Esophagus muscularis mucosa (tissue), 4 donors: Measurements from ENCODE around the gene ZNF687. TPM values are rescaled to one million over a fixed set of nuclear protein-coding genes. Genes with fewer than 3 reads are reported as not detected.

Experiments used
- DNase-seq: peaks from one replicate; pipeline ENCODE4 v3.0.0-alpha.2; 2017; ENCODE audit errors: extremely low spot score
- H3K27ac ChIP-seq, 4 donors: fragments of 200-600 bp; sonication (generic); replicated peaks in 1 of 4; 1 replicate in 3 of 4; 2 replicates in 1 of 4; pipeline ENCODE4 v1.5.1; 2016 to 2019; ENCODE audit warnings: mild to moderate bottlenecking in 1 of 4
- H3K27me3 ChIP-seq, 4 donors: fragments of 200-600 bp; sonication (generic); one replicate each; pipeline versions ENCODE4 v1.5.1 to v1.6.0; 2016 to 2019
- H3K36me3 ChIP-seq, 4 donors: fragments of 200-600 bp; sonication (generic); one replicate each; pipeline ENCODE4 v1.5.1; 2016 to 2019
- H3K4me1 ChIP-seq, 4 donors: fragments of 200-600 bp; sonication (generic); one replicate each; pipeline ENCODE4 v1.5.1; 2016 to 2019
- H3K4me3 ChIP-seq, 4 donors: fragments of 200-600 bp; sonication (generic); 1 replicate in 2 of 4; 2 replicates in 2 of 4; pipeline ENCODE4 v1.5.1; 2016 to 2019; ENCODE audit warnings: mild to moderate bottlenecking in 4 of 4, moderate library complexity in 1 of 4
- H3K9me3 ChIP-seq, 4 donors: fragments of 200-600 bp; sonication (generic); 1 replicate in 3 of 4; 2 replicates in 1 of 4; pipeline ENCODE4 v1.5.1; 2016 to 2019
- EP300 ChIP-seq: sonication (generic); formaldehyde crosslinking; IDR thresholded peaks from one replicate; pipeline ENCODE4 v1.6.1; 2017; ENCODE audit warnings: antibody characterized with exemption
- POLR2A ChIP-seq: fragments of 450-650 bp; IDR thresholded peaks from one replicate; pipeline ENCODE4 v1.6.1; 2017; ENCODE audit warnings: antibody characterized with exemption, moderate library complexity, mild to moderate bottlenecking, low read depth
- POLR2AphosphoS5 ChIP-seq, 2 donors: sonication (generic); formaldehyde crosslinking; IDR thresholded peaks; one replicate each; pipeline ENCODE4 v1.6.1; 2017; ENCODE audit warnings: antibody characterized with exemption in 2 of 2
- WGBS: methylation state at CpG from one replicate; pipeline ENCODE4 v1.1.5; 2018; 5-methylcytosine and 5-hydroxymethylcytosine counted together
- intact Hi-C: fragments of 100-400 bp; cut with DNase I; formaldehyde crosslinking; loops from one replicate; pipeline ENCODE4 v1.15.1; 2023
- total RNA-seq, 4 donors: library from RNA; depleted of rRNA; stranded (reverse); fragments of >200 nt; gene quantifications; one replicate each; pipeline versions ENCODE4 v1.1.0 to v1.2.1, GENCODE V29; 2016
- TF ChIP-seq, protein P1 (sequence below), 3 experiments: fragments of 200-600 bp in 2 of 3; fragments of 450-650 bp in 1 of 3; sonication (generic) in 2 of 3; IDR thresholded peaks; one replicate each; pipeline ENCODE4 v1.5.1; 2017 to 2019; ENCODE audit warnings: antibody characterized with exemption in 3 of 3, mild to moderate bottlenecking in 2 of 3, moderate library complexity in 1 of 3

Gene ZNF687
- total RNA-seq, 4 donors from 2014 or later = 16.6 to 28.6 (median 23.1) TPM

DNA sequence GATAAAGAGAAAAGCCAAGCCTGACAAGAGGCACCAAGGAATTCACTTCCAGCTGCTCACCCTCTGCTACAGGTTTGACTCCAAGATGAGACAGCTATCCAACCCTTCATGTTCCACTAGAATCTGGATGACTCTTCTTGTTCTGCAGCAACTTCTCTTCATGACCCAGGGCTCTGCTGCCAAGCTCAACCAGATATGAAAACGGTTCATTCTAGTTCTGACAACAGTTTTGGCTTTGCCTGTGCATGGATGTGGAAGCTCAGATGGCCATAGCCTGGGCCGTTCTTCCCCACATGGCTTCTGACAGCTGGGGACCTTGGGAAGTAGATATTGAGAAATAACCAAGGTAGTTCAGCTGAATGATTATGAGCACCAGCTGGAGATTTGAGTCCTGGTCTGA lies 31.4 kb downstream of the ZNF687 start:
- no peaks in the 10 kb centered on the region for H3K9me3 ChIP-seq
- intact Hi-C loops = no loop called here
- H3K4me1 ChIP-seq = peaks cover 65 to 74% (median 68%) of the 10 kb centered on the region in 4 donors
- peak overlapping the region; percentile 72 to 85 (median 82) for H3K27ac ChIP-seq
- H3K36me3 ChIP-seq = peaks cover 16 to 74% (median 55%) of the 10 kb centered on the region in 4 donors
- WGBS = 56% methylated on average over 2 of the region's 2 CpGs
- no peaks in the 10 kb centered on the region for H3K27me3 ChIP-seq
- H3K4me3 ChIP-seq = no peak overlapping the region
- no peak for DNase-seq
- no peak for TF ChIP-seq POLR2A
- TF ChIP-seq POLR2AphosphoS5 (IDR thresholded peaks at IDR 0.05) = peak in 1 of 2 donors; percentile 38

DNA sequence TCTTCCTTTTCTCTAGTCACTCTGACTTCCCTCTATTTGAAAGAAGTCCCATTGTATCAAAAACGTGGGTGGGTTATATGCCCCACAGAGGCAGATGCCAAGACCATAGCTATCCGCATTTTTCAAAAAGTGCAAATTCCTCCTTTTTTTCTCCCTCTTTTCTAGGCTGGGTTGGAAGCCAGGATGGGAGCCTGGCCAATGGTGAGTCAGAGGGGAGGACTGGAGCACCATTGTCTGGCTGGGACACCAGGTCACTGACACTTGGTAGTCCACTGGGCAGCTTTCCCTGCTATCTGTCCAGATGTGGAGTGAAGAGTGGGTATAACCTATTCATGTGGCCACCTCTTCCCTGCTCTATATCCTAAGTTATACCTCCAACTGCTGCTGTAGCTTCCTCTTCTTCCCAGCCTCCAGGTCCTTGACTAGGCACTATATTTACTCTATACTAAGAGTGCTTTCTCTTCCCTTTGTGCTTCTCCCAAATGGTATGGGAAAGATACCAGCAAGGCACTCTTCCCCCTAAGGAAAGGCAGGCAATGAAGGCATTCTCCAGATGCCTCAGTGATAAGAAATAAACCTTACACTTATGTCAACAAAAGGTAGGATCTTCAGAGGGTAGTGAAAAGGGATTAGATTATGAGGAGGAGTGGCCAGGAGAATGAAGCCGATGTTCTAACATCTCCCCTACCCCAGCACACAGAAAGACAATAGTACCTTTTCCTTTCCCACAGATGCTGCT lies 32.2 kb downstream of the ZNF687 start:
- 51% methylated on average over 3 of the region's 3 CpGs for WGBS
- peak; percentile 93 for DNase-seq
- Histone ChIP-seq H3K4me1 (peaks cover 62 to 72% (median 64%) of the 10 kb centered on the region in 4 donors), H3K27ac (peak overlapping the region; percentile 72 to 85 (median 82)), H3K9me3 (no peaks in the 10 kb centered on the region), H3K36me3 (peaks cover 16 to 74% (median 53%) of the 10 kb centered on the region in 4 donors), H3K4me3 (no peak overlapping the region), H3K27me3 (no peaks in the 10 kb centered on the region)
- intact Hi-C loops = no loop called here
- peak in 1 of 2 donors; percentile 52 for TF ChIP-seq POLR2AphosphoS5 (IDR thresholded peaks at IDR 0.05)
- no peak for TF ChIP-seq EP300

DNA sequence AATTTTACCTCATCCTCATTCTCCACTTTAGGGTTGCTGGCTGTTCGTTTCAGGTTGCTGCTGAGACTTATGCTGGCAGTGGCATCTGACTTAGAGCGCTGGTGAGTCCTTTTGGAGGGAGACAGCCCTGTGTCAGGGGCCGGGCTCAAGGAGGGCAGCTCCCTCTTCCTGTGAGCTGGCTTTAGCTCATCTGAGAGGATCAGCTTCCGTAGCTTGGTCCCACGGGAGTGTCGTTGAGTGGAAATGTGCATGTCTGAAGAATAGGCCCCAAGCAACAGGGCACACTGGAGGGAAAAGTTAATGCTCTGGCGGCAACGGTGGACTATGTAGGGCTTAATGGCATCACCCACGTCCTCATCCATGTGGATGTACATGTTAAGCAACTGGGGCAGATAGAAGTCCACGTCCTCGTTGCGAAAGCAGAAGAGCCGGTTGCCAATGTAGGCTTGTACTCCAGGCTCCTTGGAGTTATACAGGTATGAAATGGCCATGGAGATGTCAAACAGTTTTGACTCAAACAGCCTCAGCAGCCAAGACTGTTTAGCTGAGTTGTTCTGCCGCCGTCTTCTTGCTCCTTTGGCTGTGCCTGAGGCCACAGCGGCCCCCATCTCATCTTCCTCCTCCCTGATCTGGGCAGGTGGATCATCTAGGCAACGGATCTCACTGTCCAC lies 33.6 kb downstream of the ZNF687 start:
- WGBS = 88% methylated on average over 15 of the region's 17 CpGs
- no peak overlapping the region for H3K4me3 ChIP-seq
- TF ChIP-seq POLR2AphosphoS5 (IDR thresholded peaks at IDR 0.05) (no peak), EP300 (no peak), POLR2A (no peak)
- TF ChIP-seq, protein P1, sequence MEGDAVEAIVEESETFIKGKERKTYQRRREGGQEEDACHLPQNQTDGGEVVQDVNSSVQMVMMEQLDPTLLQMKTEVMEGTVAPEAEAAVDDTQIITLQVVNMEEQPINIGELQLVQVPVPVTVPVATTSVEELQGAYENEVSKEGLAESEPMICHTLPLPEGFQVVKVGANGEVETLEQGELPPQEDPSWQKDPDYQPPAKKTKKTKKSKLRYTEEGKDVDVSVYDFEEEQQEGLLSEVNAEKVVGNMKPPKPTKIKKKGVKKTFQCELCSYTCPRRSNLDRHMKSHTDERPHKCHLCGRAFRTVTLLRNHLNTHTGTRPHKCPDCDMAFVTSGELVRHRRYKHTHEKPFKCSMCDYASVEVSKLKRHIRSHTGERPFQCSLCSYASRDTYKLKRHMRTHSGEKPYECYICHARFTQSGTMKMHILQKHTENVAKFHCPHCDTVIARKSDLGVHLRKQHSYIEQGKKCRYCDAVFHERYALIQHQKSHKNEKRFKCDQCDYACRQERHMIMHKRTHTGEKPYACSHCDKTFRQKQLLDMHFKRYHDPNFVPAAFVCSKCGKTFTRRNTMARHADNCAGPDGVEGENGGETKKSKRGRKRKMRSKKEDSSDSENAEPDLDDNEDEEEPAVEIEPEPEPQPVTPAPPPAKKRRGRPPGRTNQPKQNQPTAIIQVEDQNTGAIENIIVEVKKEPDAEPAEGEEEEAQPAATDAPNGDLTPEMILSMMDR (IDR thresholded peaks at IDR 0.05) = no peak
- no peak overlapping the region for H3K27ac ChIP-seq
- peaks cover 16 to 80% (median 57%) of the 10 kb centered on the region in 4 donors for H3K36me3 ChIP-seq
- no peak for DNase-seq
- no peaks in the 10 kb centered on the region for H3K27me3 ChIP-seq
- H3K4me1 ChIP-seq = peaks cover 48 to 72% (median 64%) of the 10 kb centered on the region in 4 donors
- no peaks in the 10 kb centered on the region for H3K9me3 ChIP-seq
- intact Hi-C loops = no loop called here

DNA sequence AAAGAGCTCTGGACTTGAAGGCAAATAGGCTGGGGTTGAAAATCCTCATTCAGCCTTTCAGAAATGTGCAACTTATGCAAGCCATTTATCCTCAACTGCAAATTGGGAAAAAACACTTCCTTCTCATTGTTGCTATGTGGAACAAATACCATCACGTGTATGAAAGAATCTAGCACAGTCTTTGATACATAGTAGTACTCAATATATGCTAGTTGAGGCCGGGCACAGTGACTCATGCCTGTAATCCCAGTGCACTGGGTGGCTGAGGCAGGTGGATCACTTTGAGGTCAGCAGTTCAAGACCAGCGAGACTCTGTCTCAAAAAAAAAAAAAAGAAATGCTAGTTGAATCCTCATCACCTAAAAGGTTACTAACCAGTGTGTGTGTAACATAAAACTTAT lies 36.9 kb downstream of the ZNF687 start:
- 54% methylated on average over 3 of the region's 3 CpGs for WGBS
- no peak for DNase-seq
- peaks cover 16 to 93% (median 65%) of the 10 kb centered on the region in 4 donors for H3K36me3 ChIP-seq
- H3K27ac ChIP-seq = no peak overlapping the region
- H3K4me3 ChIP-seq = no peak overlapping the region
- intact Hi-C loops = no loop called here
- H3K4me1 ChIP-seq = peaks cover 18 to 66% (median 52%) of the 10 kb centered on the region in 4 donors
- H3K9me3 ChIP-seq = no peaks in the 10 kb centered on the region
- no peaks in the 10 kb centered on the region for H3K27me3 ChIP-seq
- no peak for TF ChIP-seq POLR2AphosphoS5 (IDR thresholded peaks at IDR 0.05)

DNA sequence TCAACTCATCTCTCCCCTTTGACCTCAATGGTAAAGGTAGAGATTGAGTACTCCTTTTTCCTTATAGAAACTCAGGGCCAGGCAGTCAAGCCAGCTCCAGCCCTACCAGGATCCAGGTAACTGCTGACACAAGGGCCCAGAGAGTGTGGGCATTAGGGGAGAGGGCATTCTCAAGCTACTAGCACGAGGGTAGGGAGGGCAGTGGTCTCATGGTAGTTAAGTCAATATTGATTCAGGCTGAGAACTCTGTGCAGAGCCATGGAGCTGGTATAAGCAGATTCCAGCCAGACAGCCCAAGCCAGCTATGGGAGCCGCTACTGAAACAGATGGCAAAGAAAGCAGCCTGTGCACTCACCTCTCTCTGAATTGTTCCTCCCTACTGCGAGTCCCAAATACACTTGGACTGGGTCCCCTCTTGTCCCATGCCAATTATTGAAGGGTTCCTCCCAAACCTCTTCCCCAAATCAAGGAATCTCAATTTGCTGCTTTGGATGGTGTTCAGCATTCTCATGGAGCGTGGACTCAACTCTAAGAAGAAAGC lies 42.4 kb downstream of the ZNF687 start:
- TF ChIP-seq EP300 (no peak), POLR2A (no peak), POLR2AphosphoS5 (IDR thresholded peaks at IDR 0.05) (no peak)
- TF ChIP-seq, protein P1 (IDR thresholded peaks at IDR 0.05) = no peak
- 97% methylated on average over 4 of the region's 4 CpGs for WGBS
- Histone ChIP-seq H3K4me3 (no peak overlapping the region), H3K4me1 (peaks cover 28 to 76% (median 69%) of the 10 kb centered on the region in 4 donors), H3K36me3 (peaks cover 0 to 49% (median 40%) of the 10 kb centered on the region in 4 donors), H3K27me3 (no peaks in the 10 kb centered on the region), H3K27ac (no peak overlapping the region), H3K9me3 (no peaks in the 10 kb centered on the region)
- DNase-seq = no peak
- intact Hi-C loops = no loop called here

- WGBS = 79% methylated on average over 7 of the region's 7 CpGs
- DNase-seq = no peak
- H3K36me3 ChIP-seq = peaks cover 0 to 41% (median 34%) of the 10 kb centered on the region in 4 donors
- peak overlapping the region in 1 of 4 donors; percentile 93 for H3K27ac ChIP-seq
- H3K4me3 ChIP-seq = no peak overlapping the region
- no peaks in the 10 kb centered on the region for H3K9me3 ChIP-seq
- H3K4me1 ChIP-seq = peaks cover 28 to 68% (median 62%) of the 10 kb centered on the region in 4 donors
- no peaks in the 10 kb centered on the region for H3K27me3 ChIP-seq
- intact Hi-C loops = no loop called here
- TF ChIP-seq POLR2AphosphoS5 (IDR thresholded peaks at IDR 0.05) (no peak), POLR2A (no peak), EP300 (no peak)
- TF ChIP-seq, protein P1 (IDR thresholded peaks at IDR 0.05) = no peak
These were observed 43.1 kb downstream of the ZNF687 start for GRCh38 chr1:151325231-151325630.
